Vagina (tissue), 2 donors: ENCODE data around the gene GALNT9.

Experiments used
- POLR2A ChIP-seq, 2 donors: fragments of 450-650 bp; IDR thresholded peaks; one replicate each; pipeline ENCODE4 v1.6.1; 2017; ENCODE audit warnings: antibody characterized with exemption in 2 of 2, mild to moderate bottlenecking in 2 of 2, moderate library complexity in 2 of 2
- POLR2AphosphoS5 ChIP-seq, 2 donors: sonication (generic); formaldehyde crosslinking; IDR thresholded peaks; one replicate each; pipeline ENCODE4 v1.9.0; 2017; ENCODE audit warnings: antibody characterized with exemption in 2 of 2, mild to moderate bottlenecking in 2 of 2, low read depth in 1 of 2; ENCODE audit not compliant: insufficient read depth in 1 of 2

- no peak for TF ChIP-seq POLR2AphosphoS5 (IDR thresholded peaks at IDR 0.05; ENCODE audit: insufficient read depth in 1 of 2, low read depth in 1 of 2)
- TF ChIP-seq POLR2A (IDR thresholded peaks at IDR 0.05), result no peak
Measured at GRCh38 chr12:132360906-132361777, 31.8 kb upstream of the GALNT9 start.
